H9 (cell line): ENCODE data around the gene ACSF3. TPM values are rescaled to one million over a fixed set of nuclear protein-coding genes. Genes with fewer than 3 reads are reported as not detected.

ENCODE experiments used
- DNase-seq: peaks from one replicate; pipeline ENCODE4 v3.0.0-alpha.2; 2017
- H2AFZ ChIP-seq: one replicate; pipeline ENCODE4 v1.6.1; 2013; ENCODE audit warnings: mild to moderate bottlenecking, low read length, control low read depth, moderate library complexity
- H2AK5ac ChIP-seq: 2 replicates; pipeline ENCODE4 v1.6.1; 2013; ENCODE audit warnings: low read length, control low read depth, mixed read lengths; ENCODE audit not compliant: insufficient read length
- H2BK120ac ChIP-seq: one replicate; pipeline ENCODE4 v1.6.1; 2013; ENCODE audit warnings: low read depth, mild to moderate bottlenecking, low read length, control low read depth, inconsistent platforms; ENCODE audit not compliant: poor library complexity, severe bottlenecking
- H2BK12ac ChIP-seq: 2 replicates; pipeline ENCODE4 v1.6.1; 2013; ENCODE audit warnings: low read length, control low read depth, mixed read lengths, low read depth; ENCODE audit not compliant: insufficient read length
- H2BK15ac ChIP-seq: 2 replicates; pipeline ENCODE4 v1.6.1; 2013; ENCODE audit warnings: low read depth, low read length, control low read depth
- H2BK20ac ChIP-seq: one replicate; pipeline ENCODE4 v1.6.1; 2013; ENCODE audit warnings: low read depth, mild to moderate bottlenecking, low read length, control low read depth, inconsistent platforms; ENCODE audit not compliant: poor library complexity, severe bottlenecking
- H2BK5ac ChIP-seq: 2 replicates; pipeline ENCODE4 v1.6.1; 2013; ENCODE audit warnings: low read length, control low read depth, mixed read lengths; ENCODE audit not compliant: insufficient read length
- H3K14ac ChIP-seq: 2 replicates; pipeline ENCODE4 v1.6.1; 2013; ENCODE audit warnings: low read length, control low read depth; ENCODE audit not compliant: insufficient read depth
- H3K18ac ChIP-seq: 2 replicates; pipeline ENCODE4 v1.6.1; 2013; ENCODE audit warnings: low read depth, mild to moderate bottlenecking, mixed read lengths, low read length, control low read depth; ENCODE audit not compliant: insufficient read length
- H3K23ac ChIP-seq: 2 replicates; pipeline ENCODE4 v1.6.1; 2013; ENCODE audit warnings: low read length, control low read depth, mixed read lengths, low read depth; ENCODE audit not compliant: insufficient read length
- H3K23me2 ChIP-seq: 2 replicates; pipeline ENCODE4 v1.6.1; 2013; ENCODE audit warnings: low read depth, mild to moderate bottlenecking, mixed read lengths, low read length, control low read depth; ENCODE audit not compliant: insufficient read length, poor library complexity, severe bottlenecking
- H3K27ac ChIP-seq: 2 replicates; pipeline ENCODE4 v1.5.1; 2013; ENCODE audit warnings: low read length, control low read depth, mixed read lengths, low read depth; ENCODE audit not compliant: insufficient read length
- H3K27me3 ChIP-seq: 2 replicates; pipeline ENCODE4 v1.6.1; 2013; ENCODE audit warnings: low read length, control low read depth, inconsistent platforms; ENCODE audit not compliant: insufficient read depth
- H3K4ac ChIP-seq: 2 replicates; pipeline ENCODE4 v1.6.1; 2013; ENCODE audit warnings: low read depth, mild to moderate bottlenecking, control low read depth, inconsistent platforms, low read length, moderate library complexity
- H3K4me1 ChIP-seq: 2 replicates; pipeline ENCODE4 v1.6.1; 2013; ENCODE audit warnings: low read length, control low read depth, inconsistent platforms; ENCODE audit not compliant: insufficient read depth
- H3K4me2 ChIP-seq: 2 replicates; pipeline ENCODE4 v1.6.1; 2013; ENCODE audit warnings: low read length, control low read depth, mixed read lengths; ENCODE audit not compliant: insufficient read length, insufficient read depth
- H3K56ac ChIP-seq: 2 replicates; pipeline ENCODE4 v1.6.1; 2013; ENCODE audit warnings: low read depth, mild to moderate bottlenecking, mixed read lengths, low read length, control low read depth; ENCODE audit not compliant: insufficient read length
- H3K79me1 ChIP-seq: 2 replicates; pipeline ENCODE4 v1.6.1; 2013; ENCODE audit warnings: low read depth, mild to moderate bottlenecking, moderate library complexity, low read length, control low read depth, inconsistent platforms; ENCODE audit not compliant: insufficient read depth, poor library complexity, severe bottlenecking
- H3K79me2 ChIP-seq: 2 replicates; pipeline ENCODE4 v1.6.1; 2013; ENCODE audit warnings: low read length, control low read depth, inconsistent platforms; ENCODE audit not compliant: insufficient read depth
- H3K9ac ChIP-seq: 2 replicates; pipeline ENCODE4 v1.6.1; 2013; ENCODE audit warnings: low read length, control low read depth, mixed read lengths; ENCODE audit not compliant: insufficient read length; ENCODE audit errors: extremely low read depth
- H3K9me3 ChIP-seq: one replicate; pipeline ENCODE4 v1.6.1; 2013; ENCODE audit warnings: low read depth, low read length, inconsistent platforms; ENCODE audit not compliant: control insufficient read depth
- H3T11ph ChIP-seq: one replicate; pipeline ENCODE4 v1.6.1; 2013; ENCODE audit warnings: mild to moderate bottlenecking, low read length, control low read depth, inconsistent platforms
- H4K20me1 ChIP-seq: one replicate; pipeline ENCODE4 v1.6.1; 2013; ENCODE audit not compliant: control insufficient read depth, insufficient read length, insufficient read depth
- H4K5ac ChIP-seq: 2 replicates; pipeline ENCODE4 v1.6.1; 2013; ENCODE audit warnings: low read depth, mild to moderate bottlenecking, mixed read lengths, low read length, control low read depth; ENCODE audit not compliant: insufficient read length
- H4K8ac ChIP-seq: replicated peaks from 2 replicates; pipeline ENCODE4 v1.6.1; 2013; ENCODE audit warnings: low read length, control low read depth, mixed read lengths, low read depth; ENCODE audit not compliant: insufficient read length
- H4K91ac ChIP-seq: 2 replicates; pipeline ENCODE4 v1.6.1; 2013; ENCODE audit warnings: low read depth, mild to moderate bottlenecking, moderate library complexity, mixed read lengths, low read length, control low read depth; ENCODE audit not compliant: insufficient read length
- H3K27ac Mint-ChIP-seq, 3 experiments: 2 replicates in 2 of 3; 3 replicates in 1 of 3; pipeline ENCODE4 v1.8.0; 2020 to 2021; ENCODE audit warnings: mixed read lengths in 3 of 3, mild to moderate bottlenecking in 1 of 3, moderate library complexity in 1 of 3
- H3K27me3 Mint-ChIP-seq: 2 replicates; pipeline ENCODE4 v1.8.0; 2021; ENCODE audit warnings: low read depth, mild to moderate bottlenecking, moderate library complexity, mixed read lengths
- H3K36me3 Mint-ChIP-seq, 3 experiments: 2 replicates in 2 of 3; 3 replicates in 1 of 3; pipeline ENCODE4 v1.8.0; 2020 to 2021; ENCODE audit warnings: low read depth in 3 of 3, mixed read lengths in 3 of 3; ENCODE audit not compliant: insufficient read depth in 1 of 3
- H3K4me1 Mint-ChIP-seq, 2 experiments: 2 replicates each; pipeline ENCODE4 v1.8.0; 2020; ENCODE audit warnings: mixed read lengths in 2 of 2
- H3K4me3 Mint-ChIP-seq, 2 experiments: 2 replicates in 1 of 2; 3 replicates in 1 of 2; pipeline ENCODE4 v1.8.0; 2020 to 2021; ENCODE audit warnings: mild to moderate bottlenecking in 2 of 2, mixed read lengths in 2 of 2, moderate library complexity in 1 of 2
- H3K9me3 Mint-ChIP-seq, 2 experiments: 2 replicates in 1 of 2; 3 replicates in 1 of 2; pipeline ENCODE4 v1.8.0; 2020; ENCODE audit warnings: mild to moderate bottlenecking in 2 of 2, mixed read lengths in 2 of 2, moderate library complexity in 1 of 2
- WGBS: extraction: QIAGEN DNeasy Blood & Tissue Kit; methylation state at CpG from one replicate; pipeline ENCODE4 v1.1.7; 2013; ENCODE audit warnings: missing lambda C conversion rate, low lambda C conversion rate, mixed read lengths; ENCODE audit not compliant: insufficient read length; ENCODE audit errors: extremely low coverage; 5-methylcytosine and 5-hydroxymethylcytosine counted together
- total RNA-seq: library from RNA; stranded (reverse); gene quantifications from 2 replicates; pipeline ENCODE4 v1.2.1, GENCODE V29; 2021
- TF ChIP-seq, protein P1 (sequence below): fragments of 200-600 bp; sonication (generic); conservative IDR thresholded peaks from 3 replicates; pipeline ENCODE4 v1.8.0; 2021; ENCODE audit warnings: antibody characterized with exemption, mild to moderate bottlenecking

The ACSF3 gene
- total RNA-seq, 1 experiment from 2014 or later: 31.3 TPM

DNA sequence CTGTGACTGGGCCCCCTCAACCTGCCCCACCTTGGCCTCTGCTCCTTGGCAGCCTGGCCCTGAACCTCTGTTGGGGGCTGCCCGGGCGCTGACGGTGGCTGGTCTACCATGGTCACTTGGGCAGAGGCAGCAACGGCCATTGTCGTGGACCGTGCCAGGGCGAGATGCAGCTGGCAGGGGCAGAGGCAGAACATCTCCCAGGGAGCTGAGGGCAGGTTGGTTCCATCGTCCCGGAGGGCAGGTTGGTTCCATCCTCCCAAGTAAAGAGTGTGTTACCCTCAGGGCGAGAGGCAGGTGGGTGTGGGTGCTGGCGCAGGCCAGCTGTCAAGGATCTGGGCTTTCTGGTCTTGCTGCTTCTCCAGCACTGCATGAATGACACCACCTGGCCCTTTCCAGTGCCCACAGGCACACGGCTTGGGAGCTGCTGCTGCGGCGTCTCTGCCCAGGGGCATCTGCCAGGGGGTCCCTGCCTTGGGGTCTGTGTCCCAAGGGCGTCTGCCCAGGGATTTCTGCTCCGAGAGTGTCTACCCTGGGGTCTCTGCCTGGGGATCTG lies 12.0 kb downstream of the ACSF3 start:
- H2AFZ ChIP-seq: no peak overlapping the region
- no peak overlapping the region for H4K8ac ChIP-seq
- H3K4me3 Mint-ChIP-seq: no peak overlapping the region
- no peak for DNase-seq
- H3K4me2 ChIP-seq: no peak overlapping the region
- no peak overlapping the region for H3K18ac ChIP-seq
- no peaks in the 10 kb centered on the region for H3K9me3 ChIP-seq
- no peak overlapping the region for H3K27ac ChIP-seq
- no peak overlapping the region for H3K27ac Mint-ChIP-seq
- H3K79me2 ChIP-seq: no peaks in the 10 kb centered on the region
- no peak overlapping the region for H3K56ac ChIP-seq
- H2AK5ac ChIP-seq: no peak overlapping the region
- no peak overlapping the region for H2BK120ac ChIP-seq
- peaks cover 20 to 72% (median 71%) of the 10 kb centered on the region in 3 experiments for H3K36me3 Mint-ChIP-seq
- H3K79me1 ChIP-seq: no peaks in the 10 kb centered on the region
- no peak overlapping the region for H2BK20ac ChIP-seq
- H3K14ac ChIP-seq: no peak overlapping the region
- no peak overlapping the region for H4K91ac ChIP-seq
- no peak overlapping the region for H3T11ph ChIP-seq
- no peak overlapping the region for H2BK5ac ChIP-seq
- H2BK12ac ChIP-seq: no peak overlapping the region
- no peak overlapping the region for H2BK15ac ChIP-seq
- no peaks in the 10 kb centered on the region for H3K4me1 Mint-ChIP-seq
- no peaks in the 10 kb centered on the region for H3K23me2 ChIP-seq
- no peak overlapping the region for H3K23ac ChIP-seq
- no peak overlapping the region for H3K9ac ChIP-seq
- no peak overlapping the region for H3K4ac ChIP-seq
- no CpG with 5 or more reads among the region's 16 CpGs for WGBS
- peaks cover 2% of the 10 kb centered on the region for H4K20me1 ChIP-seq
- no peaks in the 10 kb centered on the region for H3K4me1 ChIP-seq
- no peak overlapping the region for H4K5ac ChIP-seq
- H3K27me3 ChIP-seq: no peaks in the 10 kb centered on the region
- no peaks in the 10 kb centered on the region for H3K27me3 Mint-ChIP-seq
- TF ChIP-seq, protein P1, sequence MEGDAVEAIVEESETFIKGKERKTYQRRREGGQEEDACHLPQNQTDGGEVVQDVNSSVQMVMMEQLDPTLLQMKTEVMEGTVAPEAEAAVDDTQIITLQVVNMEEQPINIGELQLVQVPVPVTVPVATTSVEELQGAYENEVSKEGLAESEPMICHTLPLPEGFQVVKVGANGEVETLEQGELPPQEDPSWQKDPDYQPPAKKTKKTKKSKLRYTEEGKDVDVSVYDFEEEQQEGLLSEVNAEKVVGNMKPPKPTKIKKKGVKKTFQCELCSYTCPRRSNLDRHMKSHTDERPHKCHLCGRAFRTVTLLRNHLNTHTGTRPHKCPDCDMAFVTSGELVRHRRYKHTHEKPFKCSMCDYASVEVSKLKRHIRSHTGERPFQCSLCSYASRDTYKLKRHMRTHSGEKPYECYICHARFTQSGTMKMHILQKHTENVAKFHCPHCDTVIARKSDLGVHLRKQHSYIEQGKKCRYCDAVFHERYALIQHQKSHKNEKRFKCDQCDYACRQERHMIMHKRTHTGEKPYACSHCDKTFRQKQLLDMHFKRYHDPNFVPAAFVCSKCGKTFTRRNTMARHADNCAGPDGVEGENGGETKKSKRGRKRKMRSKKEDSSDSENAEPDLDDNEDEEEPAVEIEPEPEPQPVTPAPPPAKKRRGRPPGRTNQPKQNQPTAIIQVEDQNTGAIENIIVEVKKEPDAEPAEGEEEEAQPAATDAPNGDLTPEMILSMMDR: no peak
- no peaks in the 10 kb centered on the region for H3K9me3 Mint-ChIP-seq
